HG03469 (cell line): ENCODE measurements around the gene SLC8B1.

Experiments
- ATAC-seq: cut with Tn5 transposase; IDR thresholded peaks from one replicate; pipeline ENCODE4 v1.9.1; 2021; ENCODE audit warnings: mild to moderate bottlenecking, moderate library complexity, moderate number of reproducible peaks; ENCODE audit not compliant: unreplicated experiment

Gene SLC8B1

DNA sequence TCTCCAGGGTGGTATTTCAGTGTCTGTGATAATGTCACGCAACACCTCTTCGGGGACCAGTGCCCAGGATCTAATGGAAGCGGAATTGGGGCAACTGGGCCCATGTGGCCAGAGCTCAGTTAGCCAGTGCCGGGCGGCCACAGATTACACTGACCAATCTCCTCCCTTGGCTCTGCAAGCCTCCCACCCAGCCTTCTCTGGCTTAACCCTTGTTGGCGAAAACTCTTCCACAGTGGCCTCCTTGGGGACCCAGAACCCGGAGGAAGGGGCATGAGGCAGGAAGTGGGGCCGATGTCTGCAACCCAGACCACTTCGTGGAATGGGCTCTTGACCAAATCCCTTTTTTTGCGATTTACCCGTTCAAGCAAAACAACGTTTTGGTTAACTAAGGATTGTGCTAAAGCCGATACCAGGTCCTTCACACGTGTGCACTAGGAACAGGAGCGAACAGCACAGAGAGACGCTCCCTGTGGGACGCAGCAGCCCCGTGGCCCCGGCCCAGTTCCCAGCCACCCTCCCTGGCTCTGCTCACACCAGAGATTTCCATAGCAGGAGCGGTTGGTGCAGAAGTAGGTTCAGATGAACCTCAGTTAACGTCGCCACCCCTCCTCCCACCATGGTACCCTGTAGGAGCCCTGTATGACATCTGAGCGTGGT, 38.2 kb downstream of the SLC8B1 start:
- ATAC-seq: no peak

- ATAC-seq: no peak
These were observed 38.9 kb downstream of the SLC8B1 start for GRCh38 chr12:113295886-113296556.

GRCh38 chr12:113293100-113293499, 41.8 kb downstream of the SLC8B1 start:
- ATAC-seq: no peak

DNA sequence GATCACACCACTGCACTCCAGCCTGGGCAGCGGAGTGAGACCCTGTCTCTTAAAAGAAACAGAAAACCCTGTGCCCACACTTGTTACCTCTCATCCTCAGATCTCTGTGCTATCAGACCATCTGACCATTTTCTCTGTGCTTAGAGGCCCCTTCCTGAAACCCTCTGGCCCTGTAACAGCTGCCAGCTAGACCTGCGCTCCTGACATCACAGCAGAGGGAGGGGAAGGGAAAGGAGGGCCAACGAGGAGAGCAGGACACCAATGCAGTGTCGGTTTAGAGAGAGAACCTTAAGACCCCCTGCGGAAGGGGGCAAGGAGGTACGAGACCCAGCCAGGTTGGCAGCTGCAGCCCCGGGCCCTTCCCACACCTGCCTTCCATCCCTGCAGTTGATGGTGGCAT, 42.4 kb downstream of the SLC8B1 start:
- no peak for ATAC-seq

DNA sequence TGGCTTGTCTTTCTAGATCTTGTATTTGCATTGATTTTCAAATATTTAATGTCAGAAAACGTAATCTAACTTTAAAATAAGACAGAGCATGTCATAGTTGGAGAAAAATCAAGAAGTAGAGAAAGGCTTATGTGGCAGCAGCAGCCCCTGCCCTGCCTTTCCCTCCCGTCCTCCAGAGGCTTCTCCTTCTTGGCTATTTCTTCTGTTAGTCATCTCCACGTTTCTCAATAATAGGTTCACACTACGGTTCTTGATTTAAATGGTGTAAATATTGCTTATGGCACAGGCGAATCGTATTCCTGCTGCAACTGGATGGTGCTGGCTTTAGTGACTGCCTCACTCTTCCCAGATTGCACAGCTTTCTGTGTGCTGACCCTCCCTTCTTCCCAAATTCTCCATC, 42.8 kb downstream of the SLC8B1 start:
- ATAC-seq: no peak

GRCh38 chr12:113291586-113291985, 43.3 kb downstream of the SLC8B1 start:
- no peak for ATAC-seq

DNA sequence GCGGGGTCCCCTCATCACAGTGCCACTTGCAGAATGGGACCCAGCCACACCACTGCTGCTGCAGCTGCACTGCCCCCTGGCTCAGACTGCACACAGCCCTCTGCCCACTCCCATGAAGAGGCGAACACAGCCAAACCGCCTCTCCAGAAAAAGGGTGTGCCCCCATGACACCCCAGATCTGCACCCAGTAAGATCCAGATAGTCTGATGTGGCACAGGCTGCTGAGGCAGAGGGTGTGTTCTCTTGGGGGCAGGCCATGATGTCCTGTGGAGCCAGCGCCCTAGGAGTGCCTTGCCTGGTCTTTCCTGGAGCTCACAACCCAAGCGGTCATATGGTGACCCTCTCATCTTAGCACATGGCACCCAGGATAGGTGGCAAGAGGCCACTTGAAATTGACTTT, 44.4 kb downstream of the SLC8B1 start:
- ATAC-seq: no peak

GRCh38 chr12:113289361-113289760, 45.5 kb downstream of the SLC8B1 start:
- ATAC-seq: no peak

- ATAC-seq: no peak
These were observed 47.0 kb downstream of the SLC8B1 start for GRCh38 chr12:113287899-113288282.

- no peak for ATAC-seq
These were observed 47.6 kb downstream of the SLC8B1 start for GRCh38 chr12:113287146-113287898.

DNA sequence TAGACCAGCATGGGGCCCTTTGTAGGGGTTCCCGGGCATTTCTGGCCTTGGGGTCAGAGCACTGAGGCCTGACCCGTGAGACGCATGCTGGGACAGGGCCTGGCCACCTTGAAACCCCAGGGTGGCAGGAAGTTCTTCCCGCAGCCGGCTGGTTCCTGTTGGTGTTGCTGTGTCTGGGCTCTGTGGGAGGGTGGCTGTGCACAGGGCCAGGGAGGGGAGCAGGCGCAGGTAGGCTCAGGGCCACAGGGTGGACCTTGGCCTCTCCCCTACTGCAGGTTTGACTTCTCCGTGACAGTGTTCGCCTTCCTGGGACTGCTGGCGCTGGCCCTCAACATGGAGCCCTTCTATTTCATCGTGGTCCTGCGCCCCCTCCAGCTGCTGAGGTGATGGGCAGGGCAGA, 48.2 kb downstream of the SLC8B1 start:
- ATAC-seq: no peak

GRCh38 chr12:113285679-113286610, 49.0 kb downstream of the SLC8B1 start:
- ATAC-seq: no peak

GRCh38 chr12:113284751-113285150, 50.2 kb downstream of the SLC8B1 start:
- ATAC-seq: no peak

DNA sequence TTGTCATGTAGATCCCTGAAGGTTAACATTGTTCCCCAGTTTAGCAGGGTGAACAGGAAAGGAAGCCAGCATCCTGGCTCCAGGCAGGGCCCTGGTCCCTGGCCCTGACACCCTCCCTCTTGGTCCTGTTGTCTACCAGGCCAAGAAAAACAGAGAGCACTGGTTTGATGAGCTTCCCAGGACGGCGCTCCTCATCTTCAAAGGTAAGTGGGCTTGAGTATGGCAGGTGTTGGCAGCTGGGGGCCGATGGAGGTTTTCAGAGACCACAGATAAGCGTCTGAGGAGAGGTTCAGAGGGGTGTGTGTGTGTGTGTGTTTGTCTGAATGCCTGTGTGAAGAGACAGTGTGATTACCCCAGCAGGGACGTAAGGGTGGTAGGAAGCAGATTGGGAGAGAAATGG, 56.3 kb downstream of the SLC8B1 start:
- ATAC-seq: no peak

- ATAC-seq: no peak
These were observed 56.8 kb downstream of the SLC8B1 start for GRCh38 chr12:113278141-113278540.

GRCh38 chr12:113277511-113277910, 57.4 kb downstream of the SLC8B1 start:
- no peak for ATAC-seq

DNA sequence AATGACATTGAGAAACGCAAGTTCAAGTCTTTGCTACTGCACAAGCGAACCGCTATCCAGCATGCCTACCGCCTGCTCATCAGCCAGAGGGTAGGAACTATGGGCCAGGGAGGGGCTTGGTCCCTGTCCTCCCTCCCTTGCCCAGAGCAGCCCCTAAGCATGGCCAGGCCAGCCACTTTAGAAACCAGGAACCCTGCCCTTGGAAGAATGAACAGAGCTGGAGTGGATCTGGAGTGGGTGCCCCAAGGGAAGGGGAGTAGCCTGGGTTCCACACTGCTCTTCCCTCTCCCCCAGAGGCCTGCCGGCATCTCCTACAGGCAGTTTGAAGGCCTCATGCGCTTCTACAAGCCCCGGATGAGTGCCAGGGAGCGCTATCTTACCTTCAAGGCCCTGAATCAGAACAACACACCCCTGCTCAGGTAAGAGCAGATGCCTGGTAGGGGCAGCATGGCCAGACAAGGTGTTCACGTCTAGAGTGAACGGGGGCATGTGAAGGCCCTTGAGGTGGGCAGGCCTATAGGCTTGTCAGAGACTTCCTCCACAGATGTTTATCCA, 57.9 kb downstream of the SLC8B1 start:
- ATAC-seq: no peak

GRCh38 chr12:113276306-113276705, 58.6 kb downstream of the SLC8B1 start:
- no peak for ATAC-seq

DNA sequence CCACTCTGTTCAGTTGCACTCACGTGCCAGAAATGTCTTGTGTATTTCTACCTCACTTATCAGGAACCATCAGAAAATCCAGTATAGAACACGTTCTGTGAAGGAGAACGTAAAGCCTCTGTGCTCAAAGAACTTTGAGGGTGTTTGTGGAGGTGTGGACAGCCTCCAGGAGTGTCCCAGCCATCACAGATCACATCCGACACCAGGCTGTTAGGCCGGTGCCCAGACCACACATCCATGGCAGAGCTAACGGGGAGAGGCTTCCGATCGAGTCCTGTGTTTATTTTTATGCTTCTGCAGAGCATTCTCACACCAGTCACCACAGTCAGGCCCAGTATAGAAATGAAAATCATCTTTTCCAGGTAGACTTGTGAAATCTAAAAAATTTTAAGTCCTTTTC, 60.1 kb downstream of the SLC8B1 start:
- ATAC-seq: no peak

- ATAC-seq: no peak
These were observed 61.7 kb downstream of the SLC8B1 start for GRCh38 chr12:113273053-113273725.
